PC-3 (cell line): ENCODE measurements around the gene PLXNA4. TPM values are rescaled to one million over a fixed set of nuclear protein-coding genes. Genes with fewer than 3 reads are reported as not detected.

Experiments used
- ATAC-seq: fragments of 200-7000 bp; cut with Tn5 transposase; 2 replicates; pipeline ENCODE4 v1.9.1; 2020; ENCODE audit warnings: mild to moderate bottlenecking, moderate library complexity
- BruUV-seq: library from RNA; stranded (reverse); fragments of 400-500 nt; replicated peaks from 2 replicates; lab custom pipeline; 2021; lab: Mats Ljungman, UMichigan
- CTCF ChIA-PET: fragments of 300-600 bp; sonication (Branson Sonifier 250); formaldehyde crosslinking; loops from one replicate; lab custom pipeline; 2022; ENCODE audit warnings: antibody characterized with exemption; lab: Charles Lee
- POLR2A ChIA-PET: fragments of 300-600 bp; sonication (Branson Sonifier 250); formaldehyde crosslinking; loops from one replicate; lab custom pipeline; 2022; ENCODE audit warnings: antibody characterized with exemption; ENCODE audit not compliant: unreplicated experiment; lab: Charles Lee
- DNase-seq: peaks from one replicate; pipeline ENCODE4 v3.0.0-alpha.2; 2015
- H2AFZ ChIP-seq: fragments of 300-600 bp; sonication (generic); 2 replicates; pipeline ENCODE4 v1.6.0; 2016; ENCODE audit warnings: antibody characterized with exemption, low read length
- H3F3A ChIP-seq: fragments of 300-600 bp; sonication (generic); one replicate; pipeline ENCODE4 v1.6.0; 2017; ENCODE audit warnings: antibody characterized with exemption, low read length, control low read depth, mild to moderate bottlenecking; ENCODE audit not compliant: unreplicated experiment
- H3K27ac ChIP-seq: fragments of 300-600 bp; sonication (generic); 2 replicates; pipeline ENCODE4 v1.5.1; 2016; ENCODE audit warnings: mild to moderate bottlenecking, low read length
- H3K27me3 ChIP-seq: fragments of 300-600 bp; sonication (generic); 2 replicates; pipeline ENCODE4 v1.6.1; 2016; ENCODE audit warnings: low read length, mixed read lengths
- H3K36me3 ChIP-seq: fragments of 300-600 bp; sonication (generic); 2 replicates; pipeline ENCODE4 v1.6.1; 2016; ENCODE audit warnings: low read depth, mixed run types, low read length, mixed read lengths
- H3K4me1 ChIP-seq: fragments of 300-600 bp; sonication (generic); 2 replicates; pipeline ENCODE4 v1.5.1; 2016; ENCODE audit warnings: low read length; ENCODE audit not compliant: insufficient read depth
- H3K4me2 ChIP-seq: fragments of 300-600 bp; sonication (generic); 2 replicates; pipeline ENCODE4 v1.6.0; 2016; ENCODE audit warnings: low read length
- H3K4me3 ChIP-seq: fragments of 300-600 bp; sonication (generic); 2 replicates; pipeline ENCODE4 v1.5.1; 2016; ENCODE audit warnings: mild to moderate bottlenecking, low read length, mixed read lengths
- H3K79me2 ChIP-seq: fragments of 300-600 bp; sonication (generic); 2 replicates; pipeline ENCODE4 v1.6.1; 2017; ENCODE audit warnings: low read length, mixed read lengths
- H3K9ac ChIP-seq: fragments of 300-600 bp; sonication (generic); 2 replicates; pipeline ENCODE4 v1.6.0; 2016; ENCODE audit warnings: mild to moderate bottlenecking, low read length
- H3K9me2 ChIP-seq: fragments of 300-600 bp; sonication (generic); replicated peaks from 2 replicates; pipeline ENCODE4 v1.6.1; 2016; ENCODE audit warnings: mixed run types, low read length, mixed read lengths
- H3K9me3 ChIP-seq: fragments of 300-600 bp; sonication (generic); 2 replicates; pipeline ENCODE4 v1.6.1; 2016; ENCODE audit warnings: low read length, mixed read lengths
- H4K20me1 ChIP-seq: fragments of 300-600 bp; sonication (generic); 2 replicates; pipeline ENCODE4 v1.6.1; 2016; ENCODE audit warnings: low read length, mixed read lengths
- EZH2 ChIP-seq: fragments of 300-600 bp; sonication (generic); IDR thresholded peaks from one replicate; pipeline ENCODE4 v1.6.1; 2017; ENCODE audit warnings: antibody characterized with exemption, mild to moderate bottlenecking, low read length; ENCODE audit not compliant: unreplicated experiment
- EZH2phosphoT487 ChIP-seq: fragments of 300-600 bp; sonication (generic); IDR thresholded peaks from 2 replicates; pipeline ENCODE4 v1.6.1; 2018; ENCODE audit warnings: mild to moderate bottlenecking, antibody characterized with exemption, low read length, borderline replicate concordance
- intact Hi-C: fragments of 100-400 bp; cut with micrococcal nuclease; formaldehyde crosslinking; loops from 2 replicates; pipeline ENCODE4 v1.9.0; 2023
- total RNA-seq: library from RNA; depleted of rRNA; stranded (reverse); fragments of >200 nt; gene quantifications from 2 replicates; pipeline ENCODE4 v1.2.3, GENCODE V29; 2014
- TF ChIP-seq, protein P1 (sequence below): fragments of 300-600 bp; sonication (generic); conservative IDR thresholded peaks from 2 replicates; pipeline ENCODE4 v1.5.1; 2017; ENCODE audit warnings: antibody characterized with exemption, low read depth, mild to moderate bottlenecking, low read length

PLXNA4 gene
- total RNA-seq, 1 experiment from 2014 or later, result 1.2 TPM

- Histone ChIP-seq H3K27ac (no peak overlapping the region), H3K9ac (no peak overlapping the region), H3K4me2 (no peak overlapping the region), H3F3A (no peaks in the 10 kb centered on the region), H3K79me2 (no peaks in the 10 kb centered on the region), H3K36me3 (no peaks in the 10 kb centered on the region), H2AFZ (no peak overlapping the region), H3K4me1 (no peaks in the 10 kb centered on the region), H4K20me1 (no peaks in the 10 kb centered on the region), H3K9me3 (no peaks in the 10 kb centered on the region), H3K9me2 (no peaks in the 10 kb centered on the region), H3K4me3 (no peak overlapping the region), H3K27me3 (no peaks in the 10 kb centered on the region)
- ChIA-PET CTCF (no interaction called here), POLR2A (no interaction called here)
- ATAC-seq, result no peak
- no peak for TF ChIP-seq EZH2phosphoT487
- TF ChIP-seq, protein P1, sequence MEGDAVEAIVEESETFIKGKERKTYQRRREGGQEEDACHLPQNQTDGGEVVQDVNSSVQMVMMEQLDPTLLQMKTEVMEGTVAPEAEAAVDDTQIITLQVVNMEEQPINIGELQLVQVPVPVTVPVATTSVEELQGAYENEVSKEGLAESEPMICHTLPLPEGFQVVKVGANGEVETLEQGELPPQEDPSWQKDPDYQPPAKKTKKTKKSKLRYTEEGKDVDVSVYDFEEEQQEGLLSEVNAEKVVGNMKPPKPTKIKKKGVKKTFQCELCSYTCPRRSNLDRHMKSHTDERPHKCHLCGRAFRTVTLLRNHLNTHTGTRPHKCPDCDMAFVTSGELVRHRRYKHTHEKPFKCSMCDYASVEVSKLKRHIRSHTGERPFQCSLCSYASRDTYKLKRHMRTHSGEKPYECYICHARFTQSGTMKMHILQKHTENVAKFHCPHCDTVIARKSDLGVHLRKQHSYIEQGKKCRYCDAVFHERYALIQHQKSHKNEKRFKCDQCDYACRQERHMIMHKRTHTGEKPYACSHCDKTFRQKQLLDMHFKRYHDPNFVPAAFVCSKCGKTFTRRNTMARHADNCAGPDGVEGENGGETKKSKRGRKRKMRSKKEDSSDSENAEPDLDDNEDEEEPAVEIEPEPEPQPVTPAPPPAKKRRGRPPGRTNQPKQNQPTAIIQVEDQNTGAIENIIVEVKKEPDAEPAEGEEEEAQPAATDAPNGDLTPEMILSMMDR, result no peak
- no peak for TF ChIP-seq EZH2
- BruUV-seq, result no TSS peak
- intact Hi-C loops, result no loop called here
- DNase-seq, result no peak
Observed at GRCh38 chr7:132162556-132163144, 413.6 kb downstream of the PLXNA4 start.

- H3K9ac ChIP-seq, result no peak overlapping the region
- H3K4me2 ChIP-seq, result no peak overlapping the region
- H3F3A ChIP-seq, result no peaks in the 10 kb centered on the region
- H3K27ac ChIP-seq, result no peak overlapping the region
- ChIA-PET CTCF (no interaction called here), POLR2A (no interaction called here)
- DNase-seq, result no peak
- no peaks in the 10 kb centered on the region for H3K9me2 ChIP-seq
- H3K27me3 ChIP-seq, result no peaks in the 10 kb centered on the region
- H3K36me3 ChIP-seq, result no peaks in the 10 kb centered on the region
- intact Hi-C loops, result no loop called here
- no peaks in the 10 kb centered on the region for H3K4me1 ChIP-seq
- TF ChIP-seq EZH2 (no peak), EZH2phosphoT487 (no peak)
- TF ChIP-seq, protein P1, result no peak
- ATAC-seq, result no peak
- no peaks in the 10 kb centered on the region for H4K20me1 ChIP-seq
- H3K9me3 ChIP-seq, result no peaks in the 10 kb centered on the region
- H3K4me3 ChIP-seq, result no peak overlapping the region
- H2AFZ ChIP-seq, result no peak overlapping the region
- BruUV-seq, result no TSS peak
- H3K79me2 ChIP-seq, result no peaks in the 10 kb centered on the region
Observed at GRCh38 chr7:132161976-132162375, 414.3 kb downstream of the PLXNA4 start.

- Histone ChIP-seq H3K9me2 (no peaks in the 10 kb centered on the region), H3K4me2 (no peak overlapping the region), H3K4me1 (no peaks in the 10 kb centered on the region), H3K27ac (no peak overlapping the region), H3K27me3 (no peaks in the 10 kb centered on the region), H3F3A (no peaks in the 10 kb centered on the region), H4K20me1 (no peaks in the 10 kb centered on the region), H2AFZ (no peak overlapping the region), H3K79me2 (no peaks in the 10 kb centered on the region), H3K36me3 (no peaks in the 10 kb centered on the region), H3K9me3 (no peaks in the 10 kb centered on the region), H3K9ac (no peak overlapping the region), H3K4me3 (no peak overlapping the region)
- ChIA-PET CTCF (no interaction called here), POLR2A (no interaction called here)
- intact Hi-C loops, result no loop called here
- BruUV-seq, result no TSS peak
- TF ChIP-seq, protein P1, result no peak
- no peak for TF ChIP-seq EZH2
- no peak for TF ChIP-seq EZH2phosphoT487
- ATAC-seq (no peak), DNase-seq (no peak)
Observed at GRCh38 chr7:132161533-132161915, 414.7 kb downstream of the PLXNA4 start.
